Mesodermal cell (in vitro differentiated cells): ENCODE measurements around the gene SNX19.
A peak's percentile ranks its signal among the peaks of the same experiment; 100 is the strongest.

Experiments
- H3K27ac ChIP-seq: 2 replicates; pipeline ENCODE4 v1.7.0; 2013; ENCODE audit warnings: mild to moderate bottlenecking, low read depth, low read length, moderate library complexity; ENCODE audit not compliant: severe bottlenecking
- H3K36me3 ChIP-seq: 2 replicates; pipeline ENCODE4 v1.7.1; 2013; ENCODE audit warnings: mild to moderate bottlenecking, low read length, moderate library complexity; ENCODE audit not compliant: control insufficient read depth, insufficient read depth
- H3K4me1 ChIP-seq: one replicate; pipeline ENCODE4 v1.7.1; 2013; ENCODE audit warnings: mild to moderate bottlenecking, low read length; ENCODE audit not compliant: insufficient read depth, control insufficient read depth, poor library complexity, severe bottlenecking
- H3K4me3 ChIP-seq: 2 replicates; pipeline ENCODE4 v1.7.0; 2013; ENCODE audit warnings: low read length, control low read depth, mild to moderate bottlenecking; ENCODE audit not compliant: insufficient read depth, poor library complexity, severe bottlenecking; ENCODE audit errors: extremely low read depth
- H3K9me3 ChIP-seq: 2 replicates; pipeline ENCODE4 v1.7.1; 2013; ENCODE audit warnings: mild to moderate bottlenecking, low read length, moderate library complexity; ENCODE audit not compliant: control insufficient read depth
- WGBS, 2 experiments: methylation state at CpG; one replicate each; pipeline ENCODE4 v1.1.5; 2013; ENCODE audit warnings: missing lambda C conversion rate in 2 of 2; ENCODE audit not compliant: insufficient coverage in 2 of 2; 5-methylcytosine and 5-hydroxymethylcytosine counted together

The SNX19 gene

GRCh38 chr11:130890039-130890745, 26.1 kb downstream of the SNX19 start:
- H3K4me1 ChIP-seq: no peaks in the 10 kb centered on the region
- H3K4me3 ChIP-seq: no peak overlapping the region
- no peak overlapping the region for H3K27ac ChIP-seq

GRCh38 chr11:130888790-130889189, 27.5 kb downstream of the SNX19 start:
- WGBS, 2 experiments: 80 to 100% methylated on average over 1 of the region's 3 CpGs

More at GRCh38 chr11:130890039-130890745, 26.1 kb downstream of the SNX19 start:
- H3K36me3 ChIP-seq: peaks cover 47% of the 10 kb centered on the region
- WGBS, 2 experiments: 79 to 90% methylated on average over 1 of the region's 2 CpGs
- no peaks in the 10 kb centered on the region for H3K9me3 ChIP-seq

GRCh38 chr11:130886704-130887103, 29.6 kb downstream of the SNX19 start:
- WGBS, 2 experiments: 80 to 83% methylated on average over 1 of the region's 2 CpGs
- H3K9me3 ChIP-seq: no peaks in the 10 kb centered on the region
- no peaks in the 10 kb centered on the region for H3K4me1 ChIP-seq
- peaks cover 60% of the 10 kb centered on the region for H3K36me3 ChIP-seq
- peak overlapping the region; percentile 36 for H3K27ac ChIP-seq
- no peak overlapping the region for H3K4me3 ChIP-seq

More at GRCh38 chr11:130888790-130889189, 27.5 kb downstream of the SNX19 start:
- H3K4me3 ChIP-seq: no peak overlapping the region
- H3K9me3 ChIP-seq: no peaks in the 10 kb centered on the region
- no peak overlapping the region for H3K27ac ChIP-seq
- no peaks in the 10 kb centered on the region for H3K4me1 ChIP-seq
- H3K36me3 ChIP-seq: peaks cover 55% of the 10 kb centered on the region

GRCh38 chr11:130882138-130882551, 34.1 kb downstream of the SNX19 start:
- H3K4me1 ChIP-seq: no peaks in the 10 kb centered on the region
- H3K36me3 ChIP-seq: peaks cover 91% of the 10 kb centered on the region
- H3K4me3 ChIP-seq: no peak overlapping the region
- no peaks in the 10 kb centered on the region for H3K9me3 ChIP-seq
- H3K27ac ChIP-seq: no peak overlapping the region
- 96 to 100% methylated on average over 3 to 4 of the region's 5 CpGs for WGBS, 2 experiments

GRCh38 chr11:130881475-130882137, 34.7 kb downstream of the SNX19 start:
- Histone ChIP-seq H3K4me1 (no peaks in the 10 kb centered on the region), H3K36me3 (peaks cover 95% of the 10 kb centered on the region), H3K4me3 (no peak overlapping the region), H3K9me3 (no peaks in the 10 kb centered on the region), H3K27ac (no peak overlapping the region)
- 91 to 100% methylated on average over 3 to 5 of the region's 7 CpGs for WGBS, 2 experiments

- Histone ChIP-seq H3K9me3 (no peaks in the 10 kb centered on the region), H3K27ac (no peak overlapping the region), H3K36me3 (peaks cover 93% of the 10 kb centered on the region)
Measured at GRCh38 chr11:130879836-130880235, 36.4 kb downstream of the SNX19 start.

GRCh38 chr11:130876931-130877915, 39.1 kb downstream of the SNX19 start:
- H3K9me3 ChIP-seq: no peaks in the 10 kb centered on the region
- H3K27ac ChIP-seq: no peak overlapping the region
- peaks cover 85% of the 10 kb centered on the region for H3K36me3 ChIP-seq
- H3K4me3 ChIP-seq: no peak overlapping the region
- H3K4me1 ChIP-seq: peaks cover 19% of the 10 kb centered on the region
- WGBS, 2 experiments: 77 to 91% methylated on average over 5 to 6 of the region's 6 CpGs

More at GRCh38 chr11:130879836-130880235, 36.4 kb downstream of the SNX19 start:
- Histone ChIP-seq H3K4me1 (peaks cover 5% of the 10 kb centered on the region), H3K4me3 (no peak overlapping the region)

GRCh38 chr11:130876100-130876499, 40.2 kb downstream of the SNX19 start:
- Histone ChIP-seq H3K4me1 (peaks cover 24% of the 10 kb centered on the region), H3K36me3 (peaks cover 78% of the 10 kb centered on the region), H3K9me3 (no peaks in the 10 kb centered on the region), H3K27ac (no peak overlapping the region), H3K4me3 (no peak overlapping the region)
- WGBS, 2 experiments: 73% methylated on average over 3 of the region's 4 CpGs; no CpG with 5 or more reads in 1 of the 2 experiments

GRCh38 chr11:130874955-130875531, 41.2 kb downstream of the SNX19 start:
- H3K36me3 ChIP-seq: peaks cover 72% of the 10 kb centered on the region
- peaks cover 24% of the 10 kb centered on the region for H3K4me1 ChIP-seq
- no peaks in the 10 kb centered on the region for H3K9me3 ChIP-seq
- WGBS, 2 experiments: 88 to 97% methylated on average over 5 to 6 of the region's 7 CpGs
- no peak overlapping the region for H3K27ac ChIP-seq
- no peak overlapping the region for H3K4me3 ChIP-seq

GRCh38 chr11:130874396-130874795, 41.9 kb downstream of the SNX19 start:
- Histone ChIP-seq H3K27ac (peak overlapping the region; percentile 74), H3K9me3 (no peaks in the 10 kb centered on the region), H3K4me1 (peaks cover 24% of the 10 kb centered on the region), H3K36me3 (peaks cover 67% of the 10 kb centered on the region), H3K4me3 (no peak overlapping the region)
- WGBS, 2 experiments: no CpG with 5 or more reads among the region's 1 CpG
